Measurements from ENCODE around the gene SLC15A5.

The SLC15A5 gene, protein sequence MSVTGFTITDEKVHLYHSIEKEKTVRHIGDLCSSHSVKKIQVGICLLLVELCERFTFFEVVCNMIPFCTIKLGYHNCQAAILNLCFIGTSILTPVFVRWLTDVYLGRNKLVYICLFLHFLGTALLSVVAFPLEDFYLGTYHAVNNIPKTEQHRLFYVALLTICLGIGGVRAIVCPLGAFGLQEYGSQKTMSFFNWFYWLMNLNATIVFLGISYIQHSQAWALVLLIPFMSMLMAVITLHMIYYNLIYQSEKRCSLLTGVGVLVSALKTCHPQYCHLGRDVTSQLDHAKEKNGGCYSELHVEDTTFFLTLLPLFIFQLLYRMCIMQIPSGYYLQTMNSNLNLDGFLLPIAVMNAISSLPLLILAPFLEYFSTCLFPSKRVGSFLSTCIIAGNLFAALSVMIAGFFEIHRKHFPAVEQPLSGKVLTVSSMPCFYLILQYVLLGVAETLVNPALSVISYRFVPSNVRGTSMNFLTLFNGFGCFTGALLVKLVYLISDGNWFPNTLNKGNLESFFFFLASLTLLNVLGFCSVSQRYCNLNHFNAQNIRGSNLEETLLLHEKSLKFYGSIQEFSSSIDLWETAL

GRCh38 chr12:16277585-16277984 is at the start of gene SLC15A5:
Gene SLC15A5, minus strand, starts transcription at chr12:16277685. Its CDS starts 0 bp downstream, at chr12:16277685.
- Histone ChIP-seq H3K27me3 (ENCODE audit: control insufficient read depth, insufficient read depth, low read length) (no peaks in the 10 kb centered on the region), H3K9me3 (ENCODE audit: control insufficient read depth, low read depth, low read length) (no peaks in the 10 kb centered on the region), H3K27ac (ENCODE audit: low read length) (no peak within 1 kb of the TSS), H3K36me3 (ENCODE audit: control insufficient read depth, low read depth, low read length) (no peaks in the 10 kb centered on the region), H3K9ac (ENCODE audit: low read length) (no peak within 1 kb of the TSS), H3K4me3 (ENCODE audit: low read length) (no peak within 1 kb of the TSS), H3K4me1 (ENCODE audit: control insufficient read depth, low read depth, low read length) (no peaks in the 10 kb centered on the region)

DNA sequence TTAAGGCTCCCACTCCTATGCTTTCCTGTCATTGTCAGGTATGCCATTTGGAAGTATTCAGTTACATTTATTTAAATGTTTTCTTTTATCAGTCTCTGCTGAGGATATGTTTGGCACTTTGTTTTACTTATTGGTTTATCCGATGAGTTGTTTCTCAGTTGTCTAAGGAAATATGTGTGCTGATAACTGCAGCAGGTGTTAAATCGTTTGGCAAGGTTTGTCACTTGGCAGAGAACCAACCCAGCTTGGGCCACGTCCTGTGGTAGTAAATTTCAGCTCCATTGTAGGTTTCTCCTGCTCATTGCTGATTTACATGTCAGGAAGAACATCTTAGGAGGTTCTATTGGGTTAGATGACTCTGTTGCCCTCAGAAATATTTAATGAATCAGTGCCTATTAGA is 47.9 kb upstream of the SLC15A5 start:
- Histone ChIP-seq H3K27ac (ENCODE audit: low read length) (no peak overlapping the region), H3K9ac (ENCODE audit: low read length) (no peak overlapping the region), H3K9me3 (ENCODE audit: control insufficient read depth, low read depth, low read length) (no peaks in the 10 kb centered on the region), H3K36me3 (ENCODE audit: control insufficient read depth, low read depth, low read length) (no peaks in the 10 kb centered on the region), H3K4me1 (ENCODE audit: control insufficient read depth, low read depth, low read length) (no peaks in the 10 kb centered on the region), H3K4me3 (ENCODE audit: low read length) (no peak overlapping the region), H3K27me3 (ENCODE audit: control insufficient read depth, insufficient read depth, low read length) (no peaks in the 10 kb centered on the region)

GRCh38 chr12:16324772-16325171 is 47.3 kb upstream of the SLC15A5 start:
- Histone ChIP-seq H3K4me1 (ENCODE audit: control insufficient read depth, low read depth, low read length) (no peaks in the 10 kb centered on the region), H3K36me3 (ENCODE audit: control insufficient read depth, low read depth, low read length) (no peaks in the 10 kb centered on the region), H3K9me3 (ENCODE audit: control insufficient read depth, low read depth, low read length) (no peaks in the 10 kb centered on the region), H3K27ac (ENCODE audit: low read length) (no peak overlapping the region), H3K9ac (ENCODE audit: low read length) (no peak overlapping the region), H3K27me3 (ENCODE audit: control insufficient read depth, insufficient read depth, low read length) (no peaks in the 10 kb centered on the region), H3K4me3 (ENCODE audit: low read length) (no peak overlapping the region)

DNA sequence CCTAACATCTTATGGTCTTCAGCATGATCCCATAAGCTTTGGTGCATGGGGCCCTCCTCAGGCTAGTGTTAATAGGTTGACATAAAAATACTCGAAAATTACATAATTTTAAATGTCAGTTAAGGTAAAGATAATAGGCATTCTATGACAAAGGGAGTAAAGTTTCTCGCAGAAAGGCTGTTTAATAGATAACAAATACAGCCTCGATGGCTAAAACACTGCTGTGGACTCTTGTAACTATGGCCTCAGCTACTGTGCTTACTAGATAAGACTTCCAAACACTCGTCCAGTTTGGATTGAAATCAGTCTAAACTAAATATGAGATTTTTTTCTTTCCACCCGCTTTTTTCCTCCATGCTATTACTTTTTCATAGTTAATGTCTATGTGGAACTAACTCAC is 46.8 kb upstream of the SLC15A5 start:
- H3K36me3 ChIP-seq (ENCODE audit: control insufficient read depth, low read depth, low read length) = no peaks in the 10 kb centered on the region
- no peaks in the 10 kb centered on the region for H3K9me3 ChIP-seq (ENCODE audit: control insufficient read depth, low read depth, low read length)
- no peak overlapping the region for H3K4me3 ChIP-seq (ENCODE audit: low read length)
- no peaks in the 10 kb centered on the region for H3K4me1 ChIP-seq (ENCODE audit: control insufficient read depth, low read depth, low read length)
- H3K27me3 ChIP-seq (ENCODE audit: control insufficient read depth, insufficient read depth, low read length) = no peaks in the 10 kb centered on the region
- no peak overlapping the region for H3K9ac ChIP-seq (ENCODE audit: low read length)
- H3K27ac ChIP-seq (ENCODE audit: low read length) = no peak overlapping the region

GRCh38 chr12:16323638-16324037 is 46.2 kb upstream of the SLC15A5 start:
- Histone ChIP-seq H3K9me3 (ENCODE audit: control insufficient read depth, low read depth, low read length) (no peaks in the 10 kb centered on the region), H3K27ac (ENCODE audit: low read length) (no peak overlapping the region), H3K36me3 (ENCODE audit: control insufficient read depth, low read depth, low read length) (no peaks in the 10 kb centered on the region), H3K4me3 (ENCODE audit: low read length) (no peak overlapping the region), H3K9ac (ENCODE audit: low read length) (no peak overlapping the region), H3K4me1 (ENCODE audit: control insufficient read depth, low read depth, low read length) (no peaks in the 10 kb centered on the region), H3K27me3 (ENCODE audit: control insufficient read depth, insufficient read depth, low read length) (no peaks in the 10 kb centered on the region)

GRCh38 chr12:16323010-16323409 is 45.5 kb upstream of the SLC15A5 start:
- Histone ChIP-seq H3K9ac (ENCODE audit: low read length) (no peak overlapping the region), H3K4me1 (ENCODE audit: control insufficient read depth, low read depth, low read length) (no peaks in the 10 kb centered on the region), H3K27me3 (ENCODE audit: control insufficient read depth, insufficient read depth, low read length) (no peaks in the 10 kb centered on the region), H3K27ac (ENCODE audit: low read length) (no peak overlapping the region), H3K36me3 (ENCODE audit: control insufficient read depth, low read depth, low read length) (no peaks in the 10 kb centered on the region), H3K9me3 (ENCODE audit: control insufficient read depth, low read depth, low read length) (no peaks in the 10 kb centered on the region), H3K4me3 (ENCODE audit: low read length) (no peak overlapping the region)

- Histone ChIP-seq H3K4me1 (ENCODE audit: control insufficient read depth, low read depth, low read length) (no peaks in the 10 kb centered on the region), H3K9me3 (ENCODE audit: control insufficient read depth, low read depth, low read length) (peaks cover 4% of the 10 kb centered on the region), H3K27me3 (ENCODE audit: control insufficient read depth, insufficient read depth, low read length) (no peaks in the 10 kb centered on the region), H3K9ac (ENCODE audit: low read length) (no peak overlapping the region), H3K27ac (ENCODE audit: low read length) (no peak overlapping the region), H3K36me3 (ENCODE audit: control insufficient read depth, low read depth, low read length) (no peaks in the 10 kb centered on the region), H3K4me3 (ENCODE audit: low read length) (no peak overlapping the region)
Observed at GRCh38 chr12:16310934-16311333, 33.4 kb upstream of the SLC15A5 start.

- H3K4me3 ChIP-seq (ENCODE audit: low read length) = no peak overlapping the region
- no peak overlapping the region for H3K9ac ChIP-seq (ENCODE audit: low read length)
- H3K27ac ChIP-seq (ENCODE audit: low read length) = no peak overlapping the region
- H3K27me3 ChIP-seq (ENCODE audit: control insufficient read depth, insufficient read depth, low read length) = no peaks in the 10 kb centered on the region
- H3K9me3 ChIP-seq (ENCODE audit: control insufficient read depth, low read depth, low read length) = peaks cover 4% of the 10 kb centered on the region
- no peaks in the 10 kb centered on the region for H3K4me1 ChIP-seq (ENCODE audit: control insufficient read depth, low read depth, low read length)
- H3K36me3 ChIP-seq (ENCODE audit: control insufficient read depth, low read depth, low read length) = no peaks in the 10 kb centered on the region
Observed at GRCh38 chr12:16307856-16308475, 30.5 kb upstream of the SLC15A5 start.

GRCh38 chr12:16303939-16304338 is 26.5 kb upstream of the SLC15A5 start:
- H3K4me1 ChIP-seq (ENCODE audit: control insufficient read depth, low read depth, low read length) = peaks cover 4% of the 10 kb centered on the region

GRCh38 chr12:16300736-16301135 is 23.3 kb upstream of the SLC15A5 start:
- Histone ChIP-seq H3K4me1 (ENCODE audit: control insufficient read depth, low read depth, low read length) (peaks cover 4% of the 10 kb centered on the region), H3K9me3 (ENCODE audit: control insufficient read depth, low read depth, low read length) (no peaks in the 10 kb centered on the region), H3K4me3 (ENCODE audit: low read length) (no peak overlapping the region), H3K27me3 (ENCODE audit: control insufficient read depth, insufficient read depth, low read length) (no peaks in the 10 kb centered on the region), H3K9ac (ENCODE audit: low read length) (no peak overlapping the region), H3K27ac (ENCODE audit: low read length) (no peak overlapping the region), H3K36me3 (ENCODE audit: control insufficient read depth, low read depth, low read length) (no peaks in the 10 kb centered on the region)

More at GRCh38 chr12:16303939-16304338, 26.5 kb upstream of the SLC15A5 start:
- Histone ChIP-seq H3K9me3 (ENCODE audit: control insufficient read depth, low read depth, low read length) (peaks cover 3% of the 10 kb centered on the region), H3K27me3 (ENCODE audit: control insufficient read depth, insufficient read depth, low read length) (no peaks in the 10 kb centered on the region), H3K27ac (ENCODE audit: low read length) (no peak overlapping the region), H3K9ac (ENCODE audit: low read length) (no peak overlapping the region), H3K36me3 (ENCODE audit: control insufficient read depth, low read depth, low read length) (no peaks in the 10 kb centered on the region), H3K4me3 (ENCODE audit: low read length) (no peak overlapping the region)

- H3K9me3 ChIP-seq (ENCODE audit: control insufficient read depth, low read depth, low read length) = no peaks in the 10 kb centered on the region
- no peaks in the 10 kb centered on the region for H3K36me3 ChIP-seq (ENCODE audit: control insufficient read depth, low read depth, low read length)
- no peak overlapping the region for H3K27ac ChIP-seq (ENCODE audit: low read length)
- H3K4me1 ChIP-seq (ENCODE audit: control insufficient read depth, low read depth, low read length) = peaks cover 4% of the 10 kb centered on the region
- H3K4me3 ChIP-seq (ENCODE audit: low read length) = no peak overlapping the region
- no peak overlapping the region for H3K9ac ChIP-seq (ENCODE audit: low read length)
- no peaks in the 10 kb centered on the region for H3K27me3 ChIP-seq (ENCODE audit: control insufficient read depth, insufficient read depth, low read length)
Observed at GRCh38 chr12:16300122-16300521, 22.6 kb upstream of the SLC15A5 start.
